Activated T-cell treated with anti-CD3 and anti-CD28 coated beads, Interleukin-2, amount 50 U/mL, for 4 hours (primary cell): ENCODE measurements around the gene ELOVL2. TPM values are rescaled to one million over a fixed set of nuclear protein-coding genes. Genes with fewer than 3 reads are reported as not detected.
"Not testable (repeated sequence)": the region's sequence is repeated elsewhere in the genome, so short reads cannot be mapped to it uniquely, and the experiment has no call there.

Source experiments
- ATAC-seq, 2 donors: fragments of 200-7000 bp; cut with Tn5 transposase; one replicate each; pipeline ENCODE4 v1.10.0; 2021
- DNase-seq: peaks from one replicate; pipeline ENCODE4 v3.0.0-alpha.2; 2020
- H3K27me3 Mint-ChIP-seq: one replicate; pipeline ENCODE4 v1.8.0; 2021; ENCODE audit warnings: low read depth, mixed read lengths
- H3K36me3 Mint-ChIP-seq: one replicate; pipeline ENCODE4 v1.8.0; 2022; ENCODE audit warnings: mixed read lengths; ENCODE audit not compliant: insufficient read depth
- H3K4me1 Mint-ChIP-seq: one replicate; pipeline ENCODE4 v1.8.0; 2021; ENCODE audit warnings: low read depth, mixed read lengths
- H3K4me3 Mint-ChIP-seq: one replicate; pipeline ENCODE4 v1.8.0; 2021; ENCODE audit warnings: mild to moderate bottlenecking, moderate library complexity, mixed read lengths
- H3K9me3 Mint-ChIP-seq: one replicate; pipeline ENCODE4 v1.8.0; 2021; ENCODE audit warnings: mixed read lengths
- total RNA-seq, 3 donors: library from RNA; stranded (reverse); gene quantifications; one replicate each; pipeline ENCODE4 v1.2.1, GENCODE V29; 2021

ELOVL2 gene
- total RNA-seq, 3 donors from 2014 or later, result not detected

DNA sequence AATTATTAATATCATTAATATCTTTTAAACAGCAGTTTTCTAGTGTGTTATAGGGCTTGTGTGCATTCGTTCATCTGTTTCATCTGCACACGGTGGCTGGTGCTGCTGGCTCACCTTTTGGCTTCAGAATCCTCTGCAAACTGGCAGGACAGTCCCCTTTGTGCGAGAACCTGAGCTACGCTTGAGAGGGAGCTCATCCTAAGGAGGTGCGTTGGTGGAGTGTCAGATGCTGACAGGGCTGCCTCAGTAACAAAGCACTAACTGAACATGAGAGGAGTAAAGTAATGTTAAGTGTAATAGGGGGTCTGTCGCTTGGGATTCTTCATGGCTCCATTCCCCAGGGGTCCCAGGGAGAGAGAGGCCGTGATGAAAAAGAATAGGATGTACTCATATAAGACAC is 22.4 kb downstream of the ELOVL2 start:
- ATAC-seq (no peak), DNase-seq (no peak)
- Mint-ChIP-seq H3K36me3 (no peaks in the 10 kb centered on the region), H3K27me3 (peaks cover 13% of the 10 kb centered on the region), H3K9me3 (no peaks in the 10 kb centered on the region), H3K4me1 (no peaks in the 10 kb centered on the region), H3K4me3 (no peak overlapping the region)

DNA sequence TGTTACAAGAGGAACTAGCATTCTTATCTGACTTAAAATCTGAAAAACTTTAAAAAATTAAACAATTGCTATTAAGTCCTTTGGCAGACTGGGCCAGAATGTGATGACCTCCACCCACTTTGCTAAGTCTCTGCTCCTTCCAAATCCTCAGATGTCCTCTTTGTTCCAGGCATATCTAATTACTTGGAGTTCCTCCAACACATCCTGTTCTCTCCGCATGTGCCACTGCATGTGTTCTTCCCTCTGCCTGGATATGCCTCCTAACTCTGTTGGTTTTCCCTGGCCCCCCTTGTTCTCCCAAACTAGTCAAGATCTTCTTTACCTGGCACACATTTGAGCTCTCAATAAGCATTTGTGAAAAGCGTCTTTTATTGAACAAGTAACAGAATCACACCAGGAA is 23.1 kb downstream of the ELOVL2 start:
- ATAC-seq, result no peak
- H3K4me1 Mint-ChIP-seq, result no peaks in the 10 kb centered on the region

DNA sequence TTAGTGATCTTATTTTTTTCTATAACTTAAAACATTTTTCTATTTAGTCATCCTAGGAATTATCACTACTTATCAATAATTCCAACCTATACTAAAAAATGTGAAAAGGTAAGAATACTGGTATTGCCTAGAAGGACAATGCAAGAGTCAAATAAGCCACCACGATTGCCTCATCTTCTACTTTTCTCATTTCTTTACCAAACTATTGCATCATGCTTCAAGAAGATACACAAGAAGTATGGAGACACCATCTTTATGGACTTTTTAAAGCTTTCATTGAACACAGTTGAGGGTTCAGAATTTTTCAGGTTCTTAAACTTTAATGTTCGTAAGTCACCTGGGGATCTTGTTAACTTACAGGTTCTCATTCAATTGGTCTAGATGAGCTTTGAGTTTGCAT is 25.9 kb downstream of the ELOVL2 start:
- Mint-ChIP-seq H3K9me3 (no peaks in the 10 kb centered on the region), H3K36me3 (no peaks in the 10 kb centered on the region), H3K4me3 (no peak overlapping the region), H3K4me1 (no peaks in the 10 kb centered on the region), H3K27me3 (peaks cover 21% of the 10 kb centered on the region)
- ATAC-seq (no peak), DNase-seq (no peak)

More for the DNA sequence above, 23.1 kb downstream of the ELOVL2 start:
- no peak overlapping the region for H3K4me3 Mint-ChIP-seq
- DNase-seq, result no peak
- no peaks in the 10 kb centered on the region for H3K36me3 Mint-ChIP-seq
- H3K27me3 Mint-ChIP-seq, result peaks cover 14% of the 10 kb centered on the region
- H3K9me3 Mint-ChIP-seq, result no peaks in the 10 kb centered on the region

DNA sequence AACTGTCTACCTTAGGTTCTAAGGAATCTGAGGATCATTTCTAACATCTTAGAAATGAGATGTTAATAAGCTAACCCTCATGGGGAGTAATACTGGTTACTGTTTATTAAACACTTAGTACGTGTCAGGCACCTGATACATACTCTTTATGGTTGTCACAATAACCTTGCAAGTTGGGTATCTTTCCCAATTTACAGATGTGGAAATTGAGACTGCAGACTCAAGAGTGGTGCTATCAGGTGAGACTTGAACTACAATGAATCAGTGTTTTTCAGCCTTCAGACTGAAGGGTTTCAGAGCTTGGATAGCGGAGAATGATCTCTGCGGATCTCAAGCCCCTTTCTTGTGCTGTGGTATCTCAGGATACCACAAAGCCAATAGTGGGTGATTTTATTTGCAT is 27.0 kb downstream of the ELOVL2 start:
- H3K4me1 Mint-ChIP-seq, result no peaks in the 10 kb centered on the region
- H3K36me3 Mint-ChIP-seq, result no peaks in the 10 kb centered on the region
- no peaks in the 10 kb centered on the region for H3K9me3 Mint-ChIP-seq
- DNase-seq (no peak), ATAC-seq (no peak)
- H3K4me3 Mint-ChIP-seq, result no peak overlapping the region
- peaks cover 20% of the 10 kb centered on the region for H3K27me3 Mint-ChIP-seq

DNA sequence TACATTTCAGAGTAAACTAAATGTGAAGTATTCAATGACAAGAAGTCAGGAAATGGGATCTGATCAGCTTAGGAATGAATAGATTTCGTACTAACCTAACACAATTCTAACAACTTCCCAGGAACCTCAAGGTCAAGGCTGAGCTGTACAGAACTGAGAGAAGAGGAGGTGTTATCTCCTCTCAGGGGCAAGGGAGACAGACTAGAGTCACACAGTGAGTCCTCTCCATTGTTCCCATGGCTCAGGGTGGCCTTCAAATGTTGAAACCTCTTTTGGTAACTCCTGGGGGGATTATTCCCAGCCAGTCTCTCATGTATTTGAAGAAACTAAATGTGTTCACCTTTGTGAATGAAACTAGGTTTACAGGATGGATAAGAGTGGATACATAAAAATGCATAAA is 27.7 kb downstream of the ELOVL2 start:
- no peaks in the 10 kb centered on the region for H3K9me3 Mint-ChIP-seq
- H3K4me1 Mint-ChIP-seq, result no peaks in the 10 kb centered on the region
- ATAC-seq (no peak), DNase-seq (no peak)
- no peak overlapping the region for H3K4me3 Mint-ChIP-seq
- no peaks in the 10 kb centered on the region for H3K36me3 Mint-ChIP-seq
- peaks cover 21% of the 10 kb centered on the region for H3K27me3 Mint-ChIP-seq

DNA sequence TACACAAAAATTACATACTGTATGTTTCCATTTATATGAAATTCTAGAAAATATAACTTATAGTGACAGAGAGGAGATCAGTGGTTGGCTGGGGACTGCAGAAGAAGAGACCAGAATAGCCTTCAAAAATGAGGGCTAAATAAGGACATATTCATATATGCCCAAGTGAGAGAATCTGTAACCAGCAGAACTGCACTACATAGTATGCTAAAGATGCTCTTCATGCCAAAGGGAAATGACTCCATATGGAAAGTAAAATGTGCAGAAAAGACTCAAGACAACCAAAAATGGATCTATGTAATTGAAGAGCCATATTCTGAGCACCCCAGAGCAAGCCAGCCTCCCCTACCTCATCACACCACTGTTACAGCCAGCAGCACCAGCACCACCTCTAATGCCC is 29.0 kb downstream of the ELOVL2 start:
- DNase-seq, result no peak
- no peak for ATAC-seq
- no peaks in the 10 kb centered on the region for H3K4me1 Mint-ChIP-seq
- no peak overlapping the region for H3K4me3 Mint-ChIP-seq
- no peaks in the 10 kb centered on the region for H3K9me3 Mint-ChIP-seq
- H3K27me3 Mint-ChIP-seq, result peaks cover 20% of the 10 kb centered on the region
- no peaks in the 10 kb centered on the region for H3K36me3 Mint-ChIP-seq

DNA sequence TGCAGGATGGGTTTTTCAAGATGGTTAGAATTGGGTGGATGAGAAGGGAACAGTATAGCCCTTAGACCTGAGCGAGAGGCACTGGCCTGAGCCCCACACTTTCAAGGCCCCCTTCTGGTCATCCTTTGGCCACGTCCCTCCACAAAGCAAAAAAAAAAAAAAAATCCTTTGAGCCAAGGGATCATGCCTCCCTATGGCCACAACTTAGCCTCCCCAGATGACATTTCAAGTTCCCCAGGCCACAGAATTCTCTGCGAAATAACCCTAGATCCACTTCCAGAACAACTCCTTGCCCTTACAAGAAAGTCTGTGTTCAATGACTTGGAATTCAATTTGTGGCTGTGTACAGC is 30.4 kb downstream of the ELOVL2 start:
- no peaks in the 10 kb centered on the region for H3K9me3 Mint-ChIP-seq
- H3K27me3 Mint-ChIP-seq, result peaks cover 25% of the 10 kb centered on the region
- H3K36me3 Mint-ChIP-seq, result no peaks in the 10 kb centered on the region
- no peak overlapping the region for H3K4me3 Mint-ChIP-seq
- ATAC-seq (no peak), DNase-seq (no peak)
- H3K4me1 Mint-ChIP-seq, result no peaks in the 10 kb centered on the region

DNA sequence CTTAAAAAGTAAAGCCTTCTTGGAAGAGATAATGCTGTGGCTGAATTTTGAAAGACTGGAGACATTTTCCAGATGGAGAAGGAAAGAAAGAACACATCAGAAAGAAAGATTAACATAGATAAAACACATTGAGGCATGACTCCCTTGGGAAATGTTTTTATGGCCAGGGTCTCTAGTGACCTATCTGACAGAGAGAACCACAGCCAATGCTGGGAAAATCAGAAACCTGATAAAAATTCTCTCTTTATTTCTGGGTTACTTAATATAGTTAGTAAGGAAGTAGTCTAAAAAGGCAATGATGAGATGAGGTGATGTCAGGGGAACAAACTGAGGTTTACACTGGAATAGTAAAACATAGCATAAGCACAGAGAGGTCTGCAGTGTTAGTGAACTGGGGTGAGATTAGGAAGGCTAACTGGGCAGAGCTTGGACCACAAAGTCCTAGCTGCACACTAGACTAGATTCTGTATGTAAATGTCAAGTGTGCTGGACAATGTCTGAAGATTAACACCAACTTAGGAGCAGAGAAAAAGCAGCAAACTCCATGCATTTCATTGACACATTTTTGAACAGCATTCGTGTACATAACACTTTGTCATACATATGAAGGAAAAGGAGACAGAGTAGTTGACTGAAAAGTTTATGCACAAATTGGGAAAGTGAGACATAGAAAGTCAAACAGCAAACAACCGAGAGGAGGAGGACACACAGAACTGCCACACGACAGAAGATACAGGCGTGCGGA is 31.0 kb downstream of the ELOVL2 start:
- ATAC-seq (no peak), DNase-seq (no peak)
- H3K4me1 Mint-ChIP-seq, result no peaks in the 10 kb centered on the region
- no peaks in the 10 kb centered on the region for H3K36me3 Mint-ChIP-seq
- H3K4me3 Mint-ChIP-seq, result no peak overlapping the region
- H3K27me3 Mint-ChIP-seq, result peaks cover 25% of the 10 kb centered on the region
- H3K9me3 Mint-ChIP-seq, result no peaks in the 10 kb centered on the region

DNA sequence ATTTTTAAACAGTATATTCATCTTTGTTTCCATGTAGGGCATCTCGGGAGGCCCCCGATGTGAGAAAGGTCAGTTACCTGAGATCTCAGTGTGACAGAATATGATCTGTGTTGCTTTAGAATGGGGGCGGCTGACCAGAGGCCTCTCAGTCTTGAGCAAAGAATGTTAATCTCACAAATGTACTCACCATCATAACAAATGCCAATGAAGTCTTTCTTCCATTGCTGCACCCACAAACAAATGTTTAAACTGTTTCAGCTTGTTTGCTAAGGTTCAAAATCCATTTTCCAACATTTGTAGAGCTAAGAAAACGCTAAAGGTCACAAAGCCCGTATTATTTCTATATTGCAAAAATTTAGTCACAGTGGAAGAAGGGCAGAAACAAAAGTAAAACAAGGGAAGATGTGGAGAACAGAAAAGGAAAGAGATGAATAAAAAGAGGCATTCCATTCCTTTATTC is 31.8 kb downstream of the ELOVL2 start:
- H3K27me3 Mint-ChIP-seq, result peaks cover 25% of the 10 kb centered on the region
- no peaks in the 10 kb centered on the region for H3K36me3 Mint-ChIP-seq
- ATAC-seq (no peak), DNase-seq (no peak)
- H3K4me1 Mint-ChIP-seq, result no peaks in the 10 kb centered on the region
- no peak overlapping the region for H3K4me3 Mint-ChIP-seq
- no peaks in the 10 kb centered on the region for H3K9me3 Mint-ChIP-seq

DNA sequence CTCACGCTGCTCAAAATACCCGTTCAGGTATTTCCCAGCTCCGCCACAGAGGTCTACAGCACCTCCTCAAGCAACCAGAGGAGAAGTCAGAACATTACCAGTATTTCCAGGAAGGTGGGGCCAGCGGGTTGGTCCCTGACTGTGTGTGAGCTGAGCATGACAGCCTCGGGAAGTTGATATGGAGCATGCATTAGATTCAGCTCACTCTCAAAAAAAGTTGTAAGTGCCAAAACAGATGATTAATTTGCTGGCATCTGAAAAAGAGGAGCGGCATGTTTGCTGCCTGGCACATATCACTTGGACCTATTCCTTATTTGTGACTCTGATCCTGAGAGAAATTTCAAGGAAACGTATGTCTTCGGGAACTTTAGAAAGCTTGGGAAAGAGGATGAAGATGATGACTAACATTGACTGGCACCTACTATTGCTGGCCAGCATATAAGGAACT is 32.3 kb downstream of the ELOVL2 start:
- H3K4me1 Mint-ChIP-seq, result no peaks in the 10 kb centered on the region
- H3K36me3 Mint-ChIP-seq, result no peaks in the 10 kb centered on the region
- no peaks in the 10 kb centered on the region for H3K9me3 Mint-ChIP-seq
- peaks cover 25% of the 10 kb centered on the region for H3K27me3 Mint-ChIP-seq
- no peak for DNase-seq
- H3K4me3 Mint-ChIP-seq, result no peak overlapping the region
- ATAC-seq, result no peak

DNA sequence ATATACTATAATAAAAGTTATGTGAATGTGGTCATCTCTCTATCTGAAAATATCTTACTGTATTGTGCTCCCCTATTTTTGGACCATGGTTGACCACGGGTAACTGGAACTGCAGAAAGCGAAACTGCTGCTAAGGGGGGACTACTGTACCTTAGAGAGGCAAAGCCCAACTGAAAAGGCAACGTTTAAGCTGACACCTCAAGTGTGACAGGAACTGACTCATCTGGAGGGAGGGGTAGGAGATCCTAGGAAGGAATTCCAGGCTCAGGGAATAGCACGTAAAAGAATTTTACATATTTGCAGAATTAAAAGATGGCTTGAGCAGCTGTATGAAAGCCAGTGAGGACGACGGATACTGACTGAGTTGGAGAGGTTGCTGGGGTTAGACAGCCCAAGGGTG is 34.8 kb downstream of the ELOVL2 start:
- no peak for ATAC-seq

DNA sequence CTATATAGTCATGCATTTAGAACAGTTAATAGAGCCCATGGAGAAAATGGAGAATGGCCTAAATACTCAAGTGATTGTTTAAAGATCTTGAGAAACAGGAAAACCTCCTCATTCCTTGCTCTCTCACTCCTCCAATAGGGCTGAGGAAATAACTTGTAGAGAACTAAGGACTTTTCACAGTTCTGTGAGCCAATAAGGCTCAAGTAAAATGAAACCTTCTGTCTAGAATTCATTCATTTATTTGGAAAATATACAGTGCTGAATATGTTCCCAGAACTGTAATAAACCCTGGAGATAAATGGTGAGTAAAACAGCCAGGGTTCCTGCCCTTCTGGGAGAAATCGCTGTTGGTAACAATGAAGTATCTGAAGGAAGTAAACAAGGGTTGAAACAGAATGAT is 35.3 kb downstream of the ELOVL2 start:
- ATAC-seq (no peak), DNase-seq (no peak)
- no peak overlapping the region for H3K4me3 Mint-ChIP-seq
- no peaks in the 10 kb centered on the region for H3K36me3 Mint-ChIP-seq
- no peaks in the 10 kb centered on the region for H3K9me3 Mint-ChIP-seq
- no peaks in the 10 kb centered on the region for H3K4me1 Mint-ChIP-seq
- peaks cover 18% of the 10 kb centered on the region for H3K27me3 Mint-ChIP-seq

More for the DNA sequence above, 34.8 kb downstream of the ELOVL2 start:
- no peak overlapping the region for H3K4me3 Mint-ChIP-seq
- H3K9me3 Mint-ChIP-seq, result no peaks in the 10 kb centered on the region
- peaks cover 20% of the 10 kb centered on the region for H3K27me3 Mint-ChIP-seq
- no peaks in the 10 kb centered on the region for H3K4me1 Mint-ChIP-seq
- DNase-seq, result no peak
- H3K36me3 Mint-ChIP-seq, result no peaks in the 10 kb centered on the region

DNA sequence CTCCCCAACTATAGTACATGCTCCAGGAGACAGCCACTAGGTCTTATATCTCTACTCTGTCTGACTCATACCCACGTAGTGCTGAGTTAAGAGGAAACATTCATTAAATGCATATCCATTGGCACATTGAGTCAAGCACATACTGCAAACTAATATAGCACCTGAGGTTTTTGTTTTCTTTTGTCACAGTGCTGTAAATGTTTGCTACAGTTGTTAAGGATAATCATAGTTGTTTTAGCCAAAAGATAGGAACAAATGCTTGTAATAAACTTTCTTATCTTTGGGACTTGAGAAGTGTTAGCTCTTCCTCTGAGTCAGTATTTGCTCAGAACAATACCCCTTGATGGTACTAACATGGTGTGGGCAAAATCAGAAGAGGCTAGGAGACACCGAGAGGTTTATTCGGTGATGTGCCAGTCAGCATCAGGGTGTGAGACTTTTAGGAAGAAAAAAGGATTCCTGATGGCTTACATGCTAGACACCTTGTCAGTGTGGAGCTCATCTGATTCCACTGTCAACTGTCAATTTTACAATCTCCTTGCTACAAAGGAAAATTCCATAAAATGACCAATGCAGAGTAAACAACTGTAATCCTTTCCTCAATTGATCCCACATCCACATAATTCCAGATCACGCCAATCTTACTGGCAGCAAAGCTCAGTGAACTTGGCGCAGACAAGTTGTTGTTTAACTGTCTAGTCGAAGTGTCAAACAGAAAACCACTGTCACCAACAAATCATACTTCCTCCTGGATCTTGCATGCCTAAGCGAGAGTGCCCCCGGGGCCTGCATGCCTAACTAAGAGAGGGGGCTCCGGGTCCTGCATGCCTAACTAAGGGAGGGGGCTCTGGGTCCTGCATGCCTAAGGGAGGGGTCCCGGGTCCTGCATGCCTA is 36.1 kb downstream of the ELOVL2 start:
- H3K36me3 Mint-ChIP-seq, result no peaks in the 10 kb centered on the region
- H3K4me1 Mint-ChIP-seq, result no peaks in the 10 kb centered on the region
- peaks cover 10% of the 10 kb centered on the region for H3K27me3 Mint-ChIP-seq
- H3K9me3 Mint-ChIP-seq, result no peaks in the 10 kb centered on the region
- ATAC-seq, result no peak
- H3K4me3 Mint-ChIP-seq, result no peak overlapping the region
- no peak for DNase-seq

DNA sequence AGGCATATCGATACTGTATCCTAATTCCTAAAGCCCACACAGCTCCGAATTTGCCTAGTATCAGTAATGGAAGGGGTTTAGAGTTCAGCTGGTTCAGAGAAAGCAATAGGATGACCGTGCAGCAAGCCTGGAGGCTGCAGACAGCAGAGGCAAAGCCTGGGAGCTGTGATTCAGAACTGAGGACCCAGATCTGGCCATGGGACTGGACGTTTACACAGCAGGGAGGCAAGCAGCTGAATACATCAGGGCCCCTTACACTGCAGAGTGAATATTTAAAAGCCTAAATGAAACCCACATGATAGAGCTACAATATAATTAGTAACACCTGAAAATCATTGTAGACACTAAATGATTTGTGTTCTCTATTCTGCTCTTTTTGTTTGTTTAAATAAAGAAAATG is 38.0 kb downstream of the ELOVL2 start:
- Mint-ChIP-seq H3K36me3 (no peaks in the 10 kb centered on the region), H3K4me3 (no peak overlapping the region), H3K4me1 (no peaks in the 10 kb centered on the region), H3K9me3 (no peaks in the 10 kb centered on the region), H3K27me3 (peaks cover 9% of the 10 kb centered on the region)
- ATAC-seq (no peak), DNase-seq (no peak)

DNA sequence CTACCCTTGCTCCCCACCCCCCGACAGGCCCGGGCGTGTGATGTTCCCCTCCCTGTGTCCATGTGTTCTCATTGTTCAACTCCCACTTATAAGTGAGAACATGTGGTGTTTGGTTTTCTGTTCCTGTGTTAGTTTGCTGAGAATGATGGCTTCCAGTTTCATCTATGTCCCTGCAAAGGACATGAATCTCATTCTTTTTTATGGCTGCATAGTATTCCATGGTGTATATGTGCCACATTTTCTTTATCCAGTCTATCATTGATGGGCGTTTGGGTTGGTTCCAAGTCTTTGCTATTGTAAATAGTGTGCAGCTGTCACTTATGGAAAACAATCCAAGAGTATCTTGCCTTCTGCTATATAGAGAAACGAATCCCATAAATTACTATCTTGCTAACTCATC is 40.8 kb downstream of the ELOVL2 start:
- not testable (repeated sequence) for DNase-seq, H3K4me3 Mint-ChIP-seq, H3K36me3 Mint-ChIP-seq, H3K27me3 Mint-ChIP-seq, H3K4me1 Mint-ChIP-seq, ATAC-seq, H3K9me3 Mint-ChIP-seq
